OCI-LY3 (cell line): Measurements from ENCODE around the gene EVPL.

Experiments used
- CTCF ChIP-seq: fragments of 200-600, 300-600 bp; sonication (generic); IDR thresholded peaks from 2 replicates; pipeline ENCODE4 v1.5.1; 2014; ENCODE audit warnings: antibody characterized with exemption, low read length, low read depth
- EZH2phosphoT487 ChIP-seq: fragments of 200-600 bp; shearing (Covaris generic); IDR thresholded peaks from 2 replicates; pipeline ENCODE4 v1.6.1; 2018; ENCODE audit warnings: antibody characterized with exemption, mixed run types, low read depth

GRCh38 chr17:76038050-76038449, 10.9 kb upstream of the EVPL start:
- TF ChIP-seq CTCF (no peak), EZH2phosphoT487 (no peak)
